AG04449 (cell line): ENCODE measurements around the gene RNF11.

ENCODE experiments used
- CTCF ChIA-PET: fragments of 350-600 bp; formaldehyde crosslinking; extraction: SDS; loops from one replicate; lab custom pipeline; 2021; ENCODE audit warnings: antibody characterized with exemption; lab: Yijun Ruan, JAX
- POLR2A ChIA-PET: fragments of 400-600, 350-600 bp; formaldehyde crosslinking; extraction: SDS; loops from one replicate; lab custom pipeline; 2020; ENCODE audit warnings: antibody characterized with exemption, inconsistent platforms; lab: Yijun Ruan, JAX
- DNase-seq: peaks from one replicate; pipeline ENCODE4 v3.0.0-alpha.2; 2010; ENCODE audit warnings: low read depth, low spot score
- H3K4me3 ChIP-seq: 2 replicates; pipeline ENCODE4 v1.5.1; 2011; ENCODE audit warnings: low read depth, mild to moderate bottlenecking, control low read depth, low read length
- TF ChIP-seq, protein P1 (sequence below): IDR thresholded peaks from one replicate; pipeline ENCODE4 v1.5.1; 2011; ENCODE audit warnings: mild to moderate bottlenecking, moderate library complexity, low read length, control low read depth, inconsistent platforms; ENCODE audit not compliant: insufficient read depth; ENCODE audit errors: missing control alignments

RNF11 gene

DNA sequence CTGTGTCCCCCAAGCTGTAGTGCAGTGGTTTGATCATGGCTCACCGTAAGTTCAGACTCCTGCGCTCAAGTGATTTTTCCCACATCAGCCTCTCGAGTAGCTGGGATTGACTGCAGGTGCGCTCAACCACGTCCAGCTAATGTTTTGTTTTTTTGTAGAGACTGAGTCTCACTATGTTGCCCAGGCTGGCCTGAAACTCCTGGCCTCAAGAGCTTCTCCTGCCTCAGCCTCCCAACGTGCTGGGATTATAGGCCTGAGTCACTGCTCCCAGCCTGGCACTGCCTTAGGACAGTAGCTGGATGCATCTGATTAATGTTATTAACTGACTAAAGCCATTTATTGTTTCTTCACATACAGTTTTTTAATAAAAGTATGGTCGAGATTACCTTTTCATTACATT, 40.2 kb downstream of the RNF11 start:
- CTCF ChIA-PET = interaction anchor here (8.9 kb wide), 1 partner anchor 19 kb away, joined by 83 read pairs; no protein-coding TSS in a partner anchor
- POLR2A ChIA-PET = no interaction called here
- TF ChIP-seq, protein P1, sequence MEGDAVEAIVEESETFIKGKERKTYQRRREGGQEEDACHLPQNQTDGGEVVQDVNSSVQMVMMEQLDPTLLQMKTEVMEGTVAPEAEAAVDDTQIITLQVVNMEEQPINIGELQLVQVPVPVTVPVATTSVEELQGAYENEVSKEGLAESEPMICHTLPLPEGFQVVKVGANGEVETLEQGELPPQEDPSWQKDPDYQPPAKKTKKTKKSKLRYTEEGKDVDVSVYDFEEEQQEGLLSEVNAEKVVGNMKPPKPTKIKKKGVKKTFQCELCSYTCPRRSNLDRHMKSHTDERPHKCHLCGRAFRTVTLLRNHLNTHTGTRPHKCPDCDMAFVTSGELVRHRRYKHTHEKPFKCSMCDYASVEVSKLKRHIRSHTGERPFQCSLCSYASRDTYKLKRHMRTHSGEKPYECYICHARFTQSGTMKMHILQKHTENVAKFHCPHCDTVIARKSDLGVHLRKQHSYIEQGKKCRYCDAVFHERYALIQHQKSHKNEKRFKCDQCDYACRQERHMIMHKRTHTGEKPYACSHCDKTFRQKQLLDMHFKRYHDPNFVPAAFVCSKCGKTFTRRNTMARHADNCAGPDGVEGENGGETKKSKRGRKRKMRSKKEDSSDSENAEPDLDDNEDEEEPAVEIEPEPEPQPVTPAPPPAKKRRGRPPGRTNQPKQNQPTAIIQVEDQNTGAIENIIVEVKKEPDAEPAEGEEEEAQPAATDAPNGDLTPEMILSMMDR = no peak

DNA sequence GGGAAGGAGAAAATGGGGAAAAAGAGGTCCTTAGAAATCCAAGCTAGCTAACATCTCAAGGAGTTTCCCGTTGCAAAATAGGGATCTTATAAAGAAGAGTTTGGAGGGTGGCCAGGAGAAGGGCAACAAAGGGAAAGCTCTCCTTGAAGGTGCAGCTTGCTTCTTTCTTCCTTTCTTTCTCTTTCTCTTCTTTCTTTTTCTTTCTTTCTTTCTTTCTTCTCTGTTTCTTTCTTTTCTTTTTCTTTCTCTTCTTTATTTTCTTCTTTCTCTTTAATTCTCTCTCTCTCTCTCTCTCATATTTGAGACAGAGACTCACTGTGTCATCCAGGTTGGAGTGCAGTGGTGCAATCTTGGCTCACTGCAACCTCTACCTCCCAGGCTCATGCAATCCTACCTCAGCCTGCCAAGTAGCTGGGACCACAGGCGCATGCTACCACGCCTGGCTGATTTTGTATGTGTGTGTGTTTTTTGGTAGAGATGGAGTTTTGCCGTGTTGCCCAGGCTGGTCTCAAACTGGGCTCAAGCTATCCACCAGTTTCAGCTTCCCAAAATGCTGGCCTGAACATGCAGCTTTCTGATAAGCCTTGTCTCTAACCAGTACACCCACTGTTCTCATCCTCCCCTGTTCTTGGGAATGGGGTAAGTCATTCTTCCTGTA, 44.4 kb downstream of the RNF11 start:
- ChIA-PET POLR2A (no interaction called here), CTCF (interaction anchor here (1.1 to 8.9 kb wide), 2 partner anchors 9 to 15 kb away, joined by 3 to 83 read pairs; no protein-coding TSS in a partner anchor)
- no peak overlapping the region for H3K4me3 ChIP-seq
- DNase-seq = no peak
- TF ChIP-seq, protein P1 = no peak

More for the DNA sequence above, 40.2 kb downstream of the RNF11 start:
- no peak for DNase-seq
- no peak overlapping the region for H3K4me3 ChIP-seq

DNA sequence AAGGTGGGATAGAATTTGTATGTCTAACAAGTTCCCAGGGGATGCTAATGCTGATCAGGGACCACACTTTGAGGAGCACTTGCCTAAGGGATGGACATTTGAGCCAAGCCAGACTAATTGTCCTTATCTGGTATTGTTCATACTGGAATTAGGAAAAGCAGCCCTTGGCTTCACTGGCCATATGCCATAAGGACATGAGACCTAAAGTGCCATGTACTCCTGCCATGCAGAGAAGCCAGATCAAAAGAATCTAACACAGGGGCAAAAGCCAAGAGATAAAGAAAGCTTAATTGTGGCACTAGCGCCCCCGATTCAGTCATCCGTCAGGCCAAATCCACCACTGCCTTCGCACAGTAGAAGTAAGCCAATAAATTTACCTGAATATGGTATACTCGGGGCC, 45.7 kb downstream of the RNF11 start:
- ChIA-PET CTCF (interaction anchor here (8.9 kb wide), 1 partner anchor 13 kb away, joined by 83 read pairs; no protein-coding TSS in a partner anchor), POLR2A (no interaction called here)
- H3K4me3 ChIP-seq = no peak overlapping the region
- DNase-seq = no peak
- TF ChIP-seq, protein P1 = no peak

DNA sequence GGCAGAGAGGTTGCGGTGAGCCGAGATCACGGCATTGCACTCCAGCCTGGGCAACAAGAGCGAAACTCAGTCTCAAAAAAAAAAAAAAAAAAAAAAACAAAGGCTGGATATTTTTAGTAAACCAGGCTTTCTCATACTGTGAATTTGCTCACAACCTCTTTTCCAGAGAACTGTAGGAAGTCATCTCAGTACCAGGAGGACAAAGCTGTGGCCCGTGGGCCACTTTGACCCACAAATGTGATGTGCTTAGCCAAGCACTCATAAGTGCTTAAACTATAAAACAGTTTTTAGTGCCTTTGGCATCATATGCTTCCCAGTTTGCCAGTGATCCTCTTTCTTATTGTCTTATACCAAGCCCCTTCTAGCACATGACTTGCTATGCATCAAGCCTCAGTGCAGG, 46.5 kb downstream of the RNF11 start:
- TF ChIP-seq, protein P1 = no peak
- ChIA-PET POLR2A (no interaction called here), CTCF (interaction anchor here (8.9 kb wide), 1 partner anchor 12 kb away, joined by 83 read pairs; no protein-coding TSS in a partner anchor)
- H3K4me3 ChIP-seq = no peak overlapping the region
- DNase-seq = no peak

DNA sequence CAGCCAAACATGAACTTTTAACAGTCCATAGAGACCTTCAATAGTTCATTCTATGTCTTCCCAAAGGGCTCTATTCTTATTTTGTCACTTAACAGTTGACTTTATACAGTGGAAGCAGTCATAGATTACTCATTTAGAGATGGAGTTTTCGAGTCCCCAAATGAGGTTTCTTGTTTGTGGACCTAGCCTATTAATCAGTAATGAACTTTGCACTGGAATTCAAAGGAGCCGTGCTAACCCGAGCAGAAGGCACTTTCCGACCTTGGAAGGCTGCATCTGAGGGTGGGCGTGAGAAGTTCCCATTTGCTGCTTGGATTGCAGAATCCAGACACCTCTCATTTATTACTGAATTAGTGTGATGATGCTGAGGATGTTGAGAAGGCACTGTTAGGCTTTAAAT, 47.9 kb downstream of the RNF11 start:
- TF ChIP-seq, protein P1 = no peak
- CTCF ChIA-PET = interaction anchor here (0.8 to 8.9 kb wide), 3 partner anchors 11 to 13 kb away, joined by 3 to 83 read pairs (median 3); no protein-coding TSS in a partner anchor
- no peak for DNase-seq
- POLR2A ChIA-PET = no interaction called here
- no peak overlapping the region for H3K4me3 ChIP-seq

DNA sequence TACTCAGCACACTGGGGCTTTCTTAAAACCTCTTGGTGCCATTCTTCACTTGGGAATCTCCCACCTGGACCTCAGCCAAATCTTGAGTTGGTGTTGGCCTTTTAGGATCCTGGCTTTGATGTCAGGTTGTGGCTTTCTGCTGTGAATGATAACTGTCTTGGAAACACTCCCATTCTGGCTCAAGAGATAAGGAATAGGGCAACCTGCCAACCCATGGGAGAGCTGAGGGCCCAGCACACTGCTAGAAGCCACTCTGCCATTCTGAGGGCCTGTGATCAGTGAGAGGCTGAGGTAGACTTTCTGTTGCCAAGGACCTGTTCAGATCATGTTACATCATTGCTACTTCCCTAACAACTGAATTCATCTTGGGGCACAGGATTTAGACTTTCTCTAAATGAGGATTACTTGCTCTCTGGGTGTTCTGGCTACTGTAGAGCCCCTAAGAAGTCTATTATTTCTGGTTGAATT, 48.4 kb downstream of the RNF11 start:
- no peak overlapping the region for H3K4me3 ChIP-seq
- DNase-seq = no peak
- CTCF ChIA-PET = interaction anchor here (1.0 kb wide), 1 partner anchor 12 kb away, joined by 3 read pairs; no protein-coding TSS in a partner anchor
- TF ChIP-seq, protein P1 = no peak
- POLR2A ChIA-PET = no interaction called here
